ENCODE results near the gene SMIM33.
"Not testable (repeated sequence)": the region's sequence is repeated elsewhere in the genome, so short reads cannot be mapped to it uniquely, and the experiment has no call there.

DNA sequence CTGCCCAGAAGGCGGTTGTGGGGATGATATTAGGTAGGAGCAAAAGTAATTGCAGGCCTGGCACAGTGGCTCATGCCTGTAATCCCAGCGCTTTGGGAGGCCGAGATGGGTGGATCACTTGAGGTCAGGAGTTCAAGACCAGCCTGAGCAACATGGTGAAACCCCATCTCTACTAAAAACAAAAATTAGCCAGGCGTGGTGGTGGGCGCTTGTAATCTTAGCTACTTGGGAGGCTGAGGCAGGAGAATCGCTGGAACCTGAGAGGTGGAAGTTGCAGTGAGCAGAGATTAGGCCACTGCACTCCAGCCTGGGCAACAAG, 12.0 kb downstream of the SMIM33 start:
- TF ChIP-seq, protein P1, sequence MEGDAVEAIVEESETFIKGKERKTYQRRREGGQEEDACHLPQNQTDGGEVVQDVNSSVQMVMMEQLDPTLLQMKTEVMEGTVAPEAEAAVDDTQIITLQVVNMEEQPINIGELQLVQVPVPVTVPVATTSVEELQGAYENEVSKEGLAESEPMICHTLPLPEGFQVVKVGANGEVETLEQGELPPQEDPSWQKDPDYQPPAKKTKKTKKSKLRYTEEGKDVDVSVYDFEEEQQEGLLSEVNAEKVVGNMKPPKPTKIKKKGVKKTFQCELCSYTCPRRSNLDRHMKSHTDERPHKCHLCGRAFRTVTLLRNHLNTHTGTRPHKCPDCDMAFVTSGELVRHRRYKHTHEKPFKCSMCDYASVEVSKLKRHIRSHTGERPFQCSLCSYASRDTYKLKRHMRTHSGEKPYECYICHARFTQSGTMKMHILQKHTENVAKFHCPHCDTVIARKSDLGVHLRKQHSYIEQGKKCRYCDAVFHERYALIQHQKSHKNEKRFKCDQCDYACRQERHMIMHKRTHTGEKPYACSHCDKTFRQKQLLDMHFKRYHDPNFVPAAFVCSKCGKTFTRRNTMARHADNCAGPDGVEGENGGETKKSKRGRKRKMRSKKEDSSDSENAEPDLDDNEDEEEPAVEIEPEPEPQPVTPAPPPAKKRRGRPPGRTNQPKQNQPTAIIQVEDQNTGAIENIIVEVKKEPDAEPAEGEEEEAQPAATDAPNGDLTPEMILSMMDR (IDR thresholded peaks at IDR 0.05), result not testable (repeated sequence)
- not testable (repeated sequence) for TF ChIP-seq POLR2A (IDR thresholded peaks at IDR 0.05)
